ENCODE measurements around the gene OBSCN.

GRCh38 chr1:228348708-228349467 lies 141.0 kb downstream of the OBSCN start:
- TF ChIP-seq CTCF (CRISPR knock-in tag; IDR thresholded peaks at IDR 0.05) (no peak), HMGXB4 (CRISPR knock-in tag; IDR thresholded peaks at IDR 0.05; ENCODE audit: borderline replicate concordance in 1 of 2, low read depth in 1 of 2) (no peak), RBM39 (IDR thresholded peaks at IDR 0.05; ENCODE audit: low read depth, low read length, poor library complexity, severe bottlenecking) (no peak), ZNF296 (CRISPR knock-in tag; conservative IDR thresholded peaks at IDR 0.05) (no peak)
